H4 (cell line): ENCODE data around the gene CTPS1. TPM values are rescaled to one million over a fixed set of nuclear protein-coding genes. Genes with fewer than 3 reads are reported as not detected.

Source experiments
- DNase-seq: peaks from one replicate; pipeline ENCODE4 v3.0.0-alpha.2; 2015; ENCODE audit warnings: low spot score
- total RNA-seq: library from RNA; depleted of rRNA; stranded (reverse); fragments of >200 nt; shearing (Covaris generic); gene quantifications from 2 replicates; pipeline ENCODE4 v1.2.3, GENCODE V29; 2014; rRNA removed

Gene CTPS1
- total RNA-seq, result 38.7 and 56.2 TPM in 2 replicates

- peak; percentile 92 for DNase-seq
Observed at GRCh38 chr1:40979241-40980067, at the start of gene CTPS1. CTPS1 (plus strand) TSS chr1:40979696; CDS start chr1:40983291, 3,595 bp downstream.

GRCh38 chr1:40930174-40930964, 49.1 kb upstream of the CTPS1 start:
- no peak for DNase-seq

GRCh38 chr1:40931601-40932000, 47.9 kb upstream of the CTPS1 start:
- DNase-seq, result no peak

- DNase-seq, result no peak
Observed at GRCh38 chr1:40932006-40932405, 47.5 kb upstream of the CTPS1 start.

GRCh38 chr1:40936931-40937339, 42.6 kb upstream of the CTPS1 start:
- DNase-seq, result peak; percentile 65

- no peak for DNase-seq
Observed at GRCh38 chr1:40938393-40938792, 41.1 kb upstream of the CTPS1 start.

- DNase-seq, result peak; percentile 38
Observed at GRCh38 chr1:40939320-40940059, 40.0 kb upstream of the CTPS1 start.

GRCh38 chr1:40944326-40944725, 35.2 kb upstream of the CTPS1 start:
- DNase-seq, result peak; percentile 47

- DNase-seq, result no peak
Observed at GRCh38 chr1:40944841-40945430, 34.6 kb upstream of the CTPS1 start.

- no peak for DNase-seq
Observed at GRCh38 chr1:40945491-40945973, 34.0 kb upstream of the CTPS1 start.

- DNase-seq, result peak; percentile 66
Observed at GRCh38 chr1:40948741-40949443, 30.6 kb upstream of the CTPS1 start.

- no peak for DNase-seq
Observed at GRCh38 chr1:40949563-40949962, 29.9 kb upstream of the CTPS1 start.

- DNase-seq, result peak; percentile 59
Observed at GRCh38 chr1:40951943-40952743, 27.4 kb upstream of the CTPS1 start.

- no peak for DNase-seq
Observed at GRCh38 chr1:40952744-40953315, 26.7 kb upstream of the CTPS1 start.

- DNase-seq, result no peak
Observed at GRCh38 chr1:40954626-40955025, 24.9 kb upstream of the CTPS1 start.

GRCh38 chr1:40955266-40955665, 24.2 kb upstream of the CTPS1 start:
- DNase-seq, result no peak

GRCh38 chr1:40956407-40956806, 23.1 kb upstream of the CTPS1 start:
- no peak for DNase-seq

GRCh38 chr1:40958210-40958609, 21.3 kb upstream of the CTPS1 start:
- DNase-seq, result no peak

GRCh38 chr1:40965531-40965930, 14.0 kb upstream of the CTPS1 start:
- no peak for DNase-seq

- no peak for DNase-seq
Observed at GRCh38 chr1:40966417-40966816, 13.1 kb upstream of the CTPS1 start.
